Measurements from ENCODE around the gene NR6A1. TPM values are rescaled to one million over a fixed set of nuclear protein-coding genes. Genes with fewer than 3 reads are reported as not detected.

The NR6A1 gene
- total and polyA plus RNA-seq, 2 of the 13 experiments (the other 11 are each of a cell fraction or from before 2014, with no cell fraction given), result 28.1 to 31.5 TPM

GRCh38 chr9:124721109-124721906, 49.8 kb downstream of the NR6A1 start:
- no peaks in the 10 kb centered on the region for H3K27me3 ChIP-seq (ENCODE audit: control insufficient read depth in 1 of 2, insufficient read depth in 2 of 2, low read length in 2 of 2)
- H3K4me2 ChIP-seq (ENCODE audit: low read depth, low read length), result peak overlapping the region; percentile 58
- ATAC-seq, result peak; percentile 91
- H3K9ac ChIP-seq (ENCODE audit: insufficient read depth, low read depth, low read length), result peak overlapping the region; percentile 22
- peaks cover 0 to 7% of the 10 kb centered on the region in 2 experiments; a peak in 2 of 5 replicates for H3K36me3 ChIP-seq (replicated peaks in 1 of 2; ENCODE audit: control insufficient read depth in 1 of 2, insufficient read depth in 2 of 2, low read length in 2 of 2)
- intact Hi-C loops (cut with micrococcal nuclease; ENCODE audit: unreplicated experiment), result no loop called here
- in situ Hi-C loops (cut with HindIII; ENCODE audit: extremely low pct_ligation_motif_present, low pct_unique_long_range_greater_than_20kb), result loop anchor here (5.0 kb wide), 1 partner anchor 36 kb away; no protein-coding TSS in a partner anchor
- H3K4me1 ChIP-seq (ENCODE audit: insufficient read depth, low read length), result peaks cover 61% of the 10 kb centered on the region
- H4K20me1 ChIP-seq (ENCODE audit: insufficient read depth, low read length), result 0 out of 2 replicates have a peak, but pooled peaks cover 3% of the 10 kb centered on the region
- 16% methylated on average over 5 of the region's 5 CpGs for WGBS (ENCODE audit: low lambda C conversion rate)
- ChIA-PET CTCF (ENCODE audit: low intra/inter-chr PET ratio, low total read pairs) (no interaction called here), POLR2A (interaction anchor here (0.5 to 2.5 kb wide), 7 partner anchors 10 to 308 kb away, joined by 3 to 16 read pairs (median 3); partner anchors contain the start of genes ARPC5L and RPL35)
- no TSS peak for BruUV-seq (replicated peaks)
- FAIRE-seq, result peak; percentile 85
- peak; percentile 90 for DNase-seq (ENCODE audit: low spot score)
- no peak overlapping the region for H2AFZ ChIP-seq (ENCODE audit: low read length)
- H3K27ac ChIP-seq (ENCODE audit: extremely low read length, insufficient read depth, low read length), result peak overlapping the region; percentile 58
- peaks cover 6% of the 10 kb centered on the region for H3K79me2 ChIP-seq (ENCODE audit: insufficient read depth, low read length)
- H3K9me3 ChIP-seq (ENCODE audit: low read length), result no peaks in the 10 kb centered on the region
- peak overlapping the region in 1 of 3 experiments; percentile 13; a peak in 1 of 6 replicates for H3K4me3 ChIP-seq (replicated peaks in 1 of 3; ENCODE audit: insufficient read depth in 1 of 3, low read depth in 2 of 3, low read length in 3 of 3)
- TF ChIP-seq ZNF792 (CRISPR knock-in tag; IDR thresholded peaks at IDR 0.05), result no peak
- TF ChIP-seq NFIC (IDR thresholded peaks at IDR 0.05; ENCODE audit: low read length), result peak; percentile 73
- TF ChIP-seq HNF4A (CRISPR knock-in tag; IDR thresholded peaks at IDR 0.05), result peak; percentile 80
- peak; percentile 66; the same call in 1 of the 2 replicates for TF ChIP-seq ZBTB7B (CRISPR knock-in tag; IDR thresholded peaks at IDR 0.05)
- no peak for TF ChIP-seq PBX2 (CRISPR knock-in tag; IDR thresholded peaks at IDR 0.05)
- 0 out of 2 replicates have a peak, but pooled peaks have one; percentile 35 for TF ChIP-seq ZBTB26 (CRISPR knock-in tag; IDR thresholded peaks at IDR 0.05; ENCODE audit: borderline replicate concordance)
- TF ChIP-seq ZFY (CRISPR knock-in tag; IDR thresholded peaks at IDR 0.05), result no peak
- peak; percentile 65 to 67 for TF ChIP-seq NR2F1 (CRISPR knock-in tag; IDR thresholded peaks at IDR 0.05)
- TF ChIP-seq TEAD3 (CRISPR knock-in tag; optimal IDR thresholded peaks at IDR 0.05; ENCODE audit: borderline replicate concordance), result peak; percentile 70
- TF ChIP-seq PITX1 (CRISPR knock-in tag; IDR thresholded peaks at IDR 0.05), result peak; percentile 48; the same call in 1 of the 2 replicates
- TF ChIP-seq ZNF556 (CRISPR knock-in tag; IDR thresholded peaks at IDR 0.05; ENCODE audit: borderline replicate concordance), result no peak
- TF ChIP-seq HMG20A (CRISPR knock-in tag; IDR thresholded peaks at IDR 0.05; ENCODE audit: borderline replicate concordance), result peak; percentile 81; the same call in 1 of the 2 replicates
- TF ChIP-seq CREM (IDR thresholded peaks at IDR 0.05), result peak; percentile 71
- TF ChIP-seq CREM (CRISPR knock-in tag; IDR thresholded peaks at IDR 0.05), result no peak
- TF ChIP-seq THRA (CRISPR knock-in tag; IDR thresholded peaks at IDR 0.05; ENCODE audit: borderline replicate concordance), result peak; percentile 78; the same call in 1 of the 2 replicates
- TF ChIP-seq HMG20B (CRISPR knock-in tag; conservative IDR thresholded peaks at IDR 0.05), result peak; percentile 68; the same call in 1 of the 2 replicates
- TF ChIP-seq ZNF83 (CRISPR knock-in tag; IDR thresholded peaks at IDR 0.05; ENCODE audit: borderline replicate concordance), result no peak
